PC-3 (cell line): ENCODE results near the gene PRKAR2B.

Source experiments
- EZH2 ChIP-seq: fragments of 300-600 bp; sonication (generic); IDR thresholded peaks from one replicate; pipeline ENCODE4 v1.6.1; 2017; ENCODE audit warnings: antibody characterized with exemption, mild to moderate bottlenecking, low read length; ENCODE audit not compliant: unreplicated experiment
- EZH2phosphoT487 ChIP-seq: fragments of 300-600 bp; sonication (generic); IDR thresholded peaks from 2 replicates; pipeline ENCODE4 v1.6.1; 2018; ENCODE audit warnings: mild to moderate bottlenecking, antibody characterized with exemption, low read length, borderline replicate concordance
- TF ChIP-seq, protein P1 (sequence below): fragments of 300-600 bp; sonication (generic); conservative IDR thresholded peaks from 2 replicates; pipeline ENCODE4 v1.5.1; 2017; ENCODE audit warnings: antibody characterized with exemption, low read depth, mild to moderate bottlenecking, low read length

DNA sequence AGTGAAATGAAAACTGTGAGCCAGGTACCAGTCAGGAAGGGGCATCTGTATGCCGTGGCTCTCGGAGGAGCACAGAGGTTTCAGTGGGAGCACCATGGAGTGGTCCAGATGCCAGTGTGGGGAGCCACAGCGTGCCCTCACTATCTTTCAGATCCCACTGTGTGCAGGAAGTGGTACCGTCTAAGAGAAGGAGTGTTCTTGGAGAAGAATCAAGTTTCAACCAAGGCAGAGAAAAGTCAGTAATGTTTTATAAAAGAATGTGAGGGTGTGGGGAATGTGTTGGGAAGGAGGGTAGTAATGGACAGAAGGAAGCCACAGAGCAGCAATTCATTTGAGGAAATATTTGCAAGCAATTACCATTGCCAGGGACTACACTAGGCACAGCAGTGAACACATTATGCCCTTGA is 35.6 kb downstream of the PRKAR2B start:
- TF ChIP-seq, protein P1, sequence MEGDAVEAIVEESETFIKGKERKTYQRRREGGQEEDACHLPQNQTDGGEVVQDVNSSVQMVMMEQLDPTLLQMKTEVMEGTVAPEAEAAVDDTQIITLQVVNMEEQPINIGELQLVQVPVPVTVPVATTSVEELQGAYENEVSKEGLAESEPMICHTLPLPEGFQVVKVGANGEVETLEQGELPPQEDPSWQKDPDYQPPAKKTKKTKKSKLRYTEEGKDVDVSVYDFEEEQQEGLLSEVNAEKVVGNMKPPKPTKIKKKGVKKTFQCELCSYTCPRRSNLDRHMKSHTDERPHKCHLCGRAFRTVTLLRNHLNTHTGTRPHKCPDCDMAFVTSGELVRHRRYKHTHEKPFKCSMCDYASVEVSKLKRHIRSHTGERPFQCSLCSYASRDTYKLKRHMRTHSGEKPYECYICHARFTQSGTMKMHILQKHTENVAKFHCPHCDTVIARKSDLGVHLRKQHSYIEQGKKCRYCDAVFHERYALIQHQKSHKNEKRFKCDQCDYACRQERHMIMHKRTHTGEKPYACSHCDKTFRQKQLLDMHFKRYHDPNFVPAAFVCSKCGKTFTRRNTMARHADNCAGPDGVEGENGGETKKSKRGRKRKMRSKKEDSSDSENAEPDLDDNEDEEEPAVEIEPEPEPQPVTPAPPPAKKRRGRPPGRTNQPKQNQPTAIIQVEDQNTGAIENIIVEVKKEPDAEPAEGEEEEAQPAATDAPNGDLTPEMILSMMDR, result no peak
- TF ChIP-seq EZH2 (no peak), EZH2phosphoT487 (no peak)
